Measurements from ENCODE around the gene FCER2. TPM values are rescaled to one million over a fixed set of nuclear protein-coding genes. Genes with fewer than 3 reads are reported as not detected.

The FCER2 gene
- total RNA-seq, 1 experiment from 2014 or later: 0.48 TPM

- DNase-seq (ENCODE audit: low spot score) (no peak), ATAC-seq (no peak)
- CTCF ChIA-PET: interaction anchor here (1.7 kb wide), 1 partner anchor 67 kb away, joined by 7 read pairs; the partner anchor contains the start of gene TRAPPC5
- TF ChIP-seq USF2 (CRISPR knock-in tag; IDR thresholded peaks at IDR 0.05) (no peak), GTF2I (CRISPR knock-in tag; conservative IDR thresholded peaks at IDR 0.05) (0 out of 2 replicates have a peak, but pooled peaks have one; percentile 50)
- POLR2A ChIA-PET: no interaction called here
- Mint-ChIP-seq H3K9me3 (peaks cover 25% of the 10 kb centered on the region), H3K27ac (peak overlapping the region; percentile 67), H3K36me3 (peaks cover 6% of the 10 kb centered on the region), H3K4me3 (no peak overlapping the region), H3K4me1 (peaks cover 20% of the 10 kb centered on the region), H3K27me3 (ENCODE audit: low read depth) (peaks cover 4% of the 10 kb centered on the region; the same call in 1 of the 2 replicates)
Measured at GRCh38 chr19:7748171-7748570, 46.2 kb upstream of the FCER2 start.

DNA sequence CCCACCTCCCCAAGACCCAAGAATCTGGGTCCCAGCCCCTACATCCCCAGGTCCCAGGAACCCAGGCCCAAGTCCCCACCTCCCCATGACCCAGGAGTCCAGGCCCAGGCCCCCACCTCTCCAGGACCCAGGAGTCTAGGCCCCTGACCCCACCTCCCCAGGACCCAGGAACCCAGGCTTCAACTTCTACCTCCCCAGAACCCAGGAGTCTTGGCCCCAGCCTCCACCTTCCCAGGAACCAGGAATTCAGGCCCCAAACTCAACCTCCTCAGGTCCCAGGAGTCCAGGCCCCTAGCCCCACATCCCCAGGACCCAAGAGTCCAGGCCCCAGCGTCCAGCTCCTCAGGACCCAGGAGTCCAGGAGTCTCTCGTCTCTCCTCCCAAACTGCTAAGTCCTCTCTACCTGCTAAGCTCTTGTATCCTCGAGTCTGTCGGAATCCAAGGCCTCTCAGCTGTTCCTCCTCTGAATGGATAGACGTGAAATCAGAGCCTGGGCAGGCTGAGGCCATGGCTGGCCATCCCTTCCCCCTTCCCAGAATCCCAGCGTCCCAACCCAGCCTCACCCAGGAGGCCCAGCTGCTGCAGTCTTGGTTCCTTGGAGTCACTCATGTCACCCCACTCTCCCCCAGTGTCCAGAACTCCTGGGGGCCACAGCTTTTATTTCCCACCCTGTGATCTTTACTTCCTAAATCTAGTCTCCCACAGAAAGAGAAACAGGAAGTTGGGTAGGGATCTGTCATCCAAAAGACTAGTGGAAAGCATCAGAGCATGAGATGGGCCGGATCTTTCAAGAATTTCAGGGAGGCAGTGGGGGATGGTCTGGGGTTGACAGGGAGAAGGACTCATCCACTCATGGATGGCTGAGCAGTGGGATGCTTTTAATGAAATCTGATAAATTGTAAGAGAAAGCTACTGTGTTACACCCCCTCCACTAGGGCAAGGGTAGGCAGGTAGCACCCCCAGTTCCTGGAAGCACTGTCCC is 45.3 kb upstream of the FCER2 start, which contains the start of gene CD209:
CD209 (minus strand) TSS at position 632 of the 982 bp plus-strand sequence; CDS start at position 609, 23 bp downstream.
- ATAC-seq (no peak), DNase-seq (ENCODE audit: low spot score) (no peak)
- peaks cover 6% of the 10 kb centered on the region for H3K36me3 Mint-ChIP-seq
- POLR2A ChIA-PET: interaction anchor here (0.5 kb wide), 1 partner anchor 199 kb away, joined by 3 read pairs; no protein-coding TSS in a partner anchor
- TF ChIP-seq, protein P1, sequence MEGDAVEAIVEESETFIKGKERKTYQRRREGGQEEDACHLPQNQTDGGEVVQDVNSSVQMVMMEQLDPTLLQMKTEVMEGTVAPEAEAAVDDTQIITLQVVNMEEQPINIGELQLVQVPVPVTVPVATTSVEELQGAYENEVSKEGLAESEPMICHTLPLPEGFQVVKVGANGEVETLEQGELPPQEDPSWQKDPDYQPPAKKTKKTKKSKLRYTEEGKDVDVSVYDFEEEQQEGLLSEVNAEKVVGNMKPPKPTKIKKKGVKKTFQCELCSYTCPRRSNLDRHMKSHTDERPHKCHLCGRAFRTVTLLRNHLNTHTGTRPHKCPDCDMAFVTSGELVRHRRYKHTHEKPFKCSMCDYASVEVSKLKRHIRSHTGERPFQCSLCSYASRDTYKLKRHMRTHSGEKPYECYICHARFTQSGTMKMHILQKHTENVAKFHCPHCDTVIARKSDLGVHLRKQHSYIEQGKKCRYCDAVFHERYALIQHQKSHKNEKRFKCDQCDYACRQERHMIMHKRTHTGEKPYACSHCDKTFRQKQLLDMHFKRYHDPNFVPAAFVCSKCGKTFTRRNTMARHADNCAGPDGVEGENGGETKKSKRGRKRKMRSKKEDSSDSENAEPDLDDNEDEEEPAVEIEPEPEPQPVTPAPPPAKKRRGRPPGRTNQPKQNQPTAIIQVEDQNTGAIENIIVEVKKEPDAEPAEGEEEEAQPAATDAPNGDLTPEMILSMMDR (IDR thresholded peaks at IDR 0.05): no peak
- TF ChIP-seq ZNF396 (CRISPR knock-in tag; IDR thresholded peaks at IDR 0.05; ENCODE audit: borderline replicate concordance) (no peak), TCF7 (CRISPR knock-in tag; IDR thresholded peaks at IDR 0.05; ENCODE audit: low read depth) (no peak), NFE2L1 (CRISPR knock-in tag; IDR thresholded peaks at IDR 0.05) (no peak), PRRX2 (CRISPR knock-in tag; IDR thresholded peaks at IDR 0.05) (no peak), ZNF263 (CRISPR knock-in tag; IDR thresholded peaks at IDR 0.05; ENCODE audit: low read depth) (no peak), NR1H2 (CRISPR knock-in tag; IDR thresholded peaks at IDR 0.05) (no peak), FOXP1 (CRISPR knock-in tag; IDR thresholded peaks at IDR 0.05; ENCODE audit: borderline replicate concordance) (no peak), ESRRA (CRISPR knock-in tag; IDR thresholded peaks at IDR 0.05; ENCODE audit: borderline replicate concordance) (no peak), SMAD3 (CRISPR knock-in tag; IDR thresholded peaks at IDR 0.05; ENCODE audit: borderline replicate concordance) (no peak), EMX1 (CRISPR knock-in tag; IDR thresholded peaks at IDR 0.05) (no peak), PRDM15 (CRISPR knock-in tag; IDR thresholded peaks at IDR 0.05) (no peak)
- TF ChIP-seq, protein P2, sequence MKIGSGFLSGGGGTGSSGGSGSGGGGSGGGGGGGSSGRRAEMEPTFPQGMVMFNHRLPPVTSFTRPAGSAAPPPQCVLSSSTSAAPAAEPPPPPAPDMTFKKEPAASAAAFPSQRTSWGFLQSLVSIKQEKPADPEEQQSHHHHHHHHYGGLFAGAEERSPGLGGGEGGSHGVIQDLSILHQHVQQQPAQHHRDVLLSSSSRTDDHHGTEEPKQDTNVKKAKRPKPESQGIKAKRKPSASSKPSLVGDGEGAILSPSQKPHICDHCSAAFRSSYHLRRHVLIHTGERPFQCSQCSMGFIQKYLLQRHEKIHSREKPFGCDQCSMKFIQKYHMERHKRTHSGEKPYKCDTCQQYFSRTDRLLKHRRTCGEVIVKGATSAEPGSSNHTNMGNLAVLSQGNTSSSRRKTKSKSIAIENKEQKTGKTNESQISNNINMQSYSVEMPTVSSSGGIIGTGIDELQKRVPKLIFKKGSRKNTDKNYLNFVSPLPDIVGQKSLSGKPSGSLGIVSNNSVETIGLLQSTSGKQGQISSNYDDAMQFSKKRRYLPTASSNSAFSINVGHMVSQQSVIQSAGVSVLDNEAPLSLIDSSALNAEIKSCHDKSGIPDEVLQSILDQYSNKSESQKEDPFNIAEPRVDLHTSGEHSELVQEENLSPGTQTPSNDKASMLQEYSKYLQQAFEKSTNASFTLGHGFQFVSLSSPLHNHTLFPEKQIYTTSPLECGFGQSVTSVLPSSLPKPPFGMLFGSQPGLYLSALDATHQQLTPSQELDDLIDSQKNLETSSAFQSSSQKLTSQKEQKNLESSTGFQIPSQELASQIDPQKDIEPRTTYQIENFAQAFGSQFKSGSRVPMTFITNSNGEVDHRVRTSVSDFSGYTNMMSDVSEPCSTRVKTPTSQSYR (CRISPR knock-in tag; IDR thresholded peaks at IDR 0.05): no peak
- TF ChIP-seq, protein P3, sequence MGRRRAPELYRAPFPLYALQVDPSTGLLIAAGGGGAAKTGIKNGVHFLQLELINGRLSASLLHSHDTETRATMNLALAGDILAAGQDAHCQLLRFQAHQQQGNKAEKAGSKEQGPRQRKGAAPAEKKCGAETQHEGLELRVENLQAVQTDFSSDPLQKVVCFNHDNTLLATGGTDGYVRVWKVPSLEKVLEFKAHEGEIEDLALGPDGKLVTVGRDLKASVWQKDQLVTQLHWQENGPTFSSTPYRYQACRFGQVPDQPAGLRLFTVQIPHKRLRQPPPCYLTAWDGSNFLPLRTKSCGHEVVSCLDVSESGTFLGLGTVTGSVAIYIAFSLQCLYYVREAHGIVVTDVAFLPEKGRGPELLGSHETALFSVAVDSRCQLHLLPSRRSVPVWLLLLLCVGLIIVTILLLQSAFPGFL (CRISPR knock-in tag; IDR thresholded peaks at IDR 0.05; ENCODE audit: borderline replicate concordance): no peak
- TF ChIP-seq, protein P4, sequence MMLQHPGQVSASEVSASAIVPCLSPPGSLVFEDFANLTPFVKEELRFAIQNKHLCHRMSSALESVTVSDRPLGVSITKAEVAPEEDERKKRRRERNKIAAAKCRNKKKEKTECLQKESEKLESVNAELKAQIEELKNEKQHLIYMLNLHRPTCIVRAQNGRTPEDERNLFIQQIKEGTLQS (CRISPR knock-in tag; conservative IDR thresholded peaks at IDR 0.05): no peak
- TF ChIP-seq, protein P5, sequence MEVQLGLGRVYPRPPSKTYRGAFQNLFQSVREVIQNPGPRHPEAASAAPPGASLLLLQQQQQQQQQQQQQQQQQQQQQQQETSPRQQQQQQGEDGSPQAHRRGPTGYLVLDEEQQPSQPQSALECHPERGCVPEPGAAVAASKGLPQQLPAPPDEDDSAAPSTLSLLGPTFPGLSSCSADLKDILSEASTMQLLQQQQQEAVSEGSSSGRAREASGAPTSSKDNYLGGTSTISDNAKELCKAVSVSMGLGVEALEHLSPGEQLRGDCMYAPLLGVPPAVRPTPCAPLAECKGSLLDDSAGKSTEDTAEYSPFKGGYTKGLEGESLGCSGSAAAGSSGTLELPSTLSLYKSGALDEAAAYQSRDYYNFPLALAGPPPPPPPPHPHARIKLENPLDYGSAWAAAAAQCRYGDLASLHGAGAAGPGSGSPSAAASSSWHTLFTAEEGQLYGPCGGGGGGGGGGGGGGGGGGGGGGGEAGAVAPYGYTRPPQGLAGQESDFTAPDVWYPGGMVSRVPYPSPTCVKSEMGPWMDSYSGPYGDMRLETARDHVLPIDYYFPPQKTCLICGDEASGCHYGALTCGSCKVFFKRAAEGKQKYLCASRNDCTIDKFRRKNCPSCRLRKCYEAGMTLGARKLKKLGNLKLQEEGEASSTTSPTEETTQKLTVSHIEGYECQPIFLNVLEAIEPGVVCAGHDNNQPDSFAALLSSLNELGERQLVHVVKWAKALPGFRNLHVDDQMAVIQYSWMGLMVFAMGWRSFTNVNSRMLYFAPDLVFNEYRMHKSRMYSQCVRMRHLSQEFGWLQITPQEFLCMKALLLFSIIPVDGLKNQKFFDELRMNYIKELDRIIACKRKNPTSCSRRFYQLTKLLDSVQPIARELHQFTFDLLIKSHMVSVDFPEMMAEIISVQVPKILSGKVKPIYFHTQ (CRISPR knock-in tag; IDR thresholded peaks at IDR 0.05): no peak
- peaks cover 20% of the 10 kb centered on the region for H3K9me3 Mint-ChIP-seq
- peak within 1 kb of the TSS; percentile 79 for H3K27ac Mint-ChIP-seq
- CTCF ChIA-PET: interaction anchor here (1.4 to 1.7 kb wide), 2 partner anchors 52 to 66 kb away, joined by 5 to 7 read pairs; partner anchors contain the start of gene TRAPPC5
- peaks cover 20% of the 10 kb centered on the region for H3K4me1 Mint-ChIP-seq
- peaks cover 4% of the 10 kb centered on the region; the same call in 1 of the 2 replicates for H3K27me3 Mint-ChIP-seq (ENCODE audit: low read depth)
- no peak within 1 kb of the TSS for H3K4me3 Mint-ChIP-seq

All from WTC11 (cell line).